Lung (tissue), 12 donors: ENCODE results near the gene AGPAT3. TPM values are rescaled to one million over a fixed set of nuclear protein-coding genes. Genes with fewer than 3 reads are reported as not detected.

Source experiments
- ATAC-seq: fragments of 200-7000 bp; cut with Tn5 transposase; one replicate; pipeline ENCODE4 v1.9.1; 2020; ENCODE audit warnings: moderate number of reproducible peaks; ENCODE audit not compliant: insufficient read depth, low FRiP score
- DNase-seq, 3 donors: peaks; one replicate each; pipeline ENCODE4 v3.0.0-alpha.2; 2013 to 2017
- H3K27ac ChIP-seq, 2 donors: one replicate each; pipeline ENCODE4 v1.5.1; 2013; ENCODE audit warnings: mild to moderate bottlenecking in 2 of 2, moderate library complexity in 2 of 2, control low read depth in 1 of 2, inconsistent platforms in 1 of 2, low read depth in 1 of 2, low read length in 1 of 2
- H3K27me3 ChIP-seq, 3 donors: one replicate each; pipeline ENCODE4 v1.5.1; 2013; ENCODE audit warnings: low read length in 2 of 3; ENCODE audit not compliant: control insufficient read depth in 3 of 3, insufficient read depth in 3 of 3
- H3K36me3 ChIP-seq, 4 donors: one replicate each; pipeline ENCODE4 v1.5.1; 2013; ENCODE audit warnings: low read length in 4 of 4, mild to moderate bottlenecking in 1 of 4, moderate library complexity in 1 of 4; ENCODE audit not compliant: control insufficient read depth in 4 of 4, insufficient read depth in 4 of 4
- H3K4me1 ChIP-seq, 5 donors: one replicate each; pipeline ENCODE4 v1.5.1; 2013; ENCODE audit warnings: low read length in 5 of 5, mild to moderate bottlenecking in 2 of 5, moderate library complexity in 1 of 5; ENCODE audit not compliant: control insufficient read depth in 5 of 5, insufficient read depth in 5 of 5
- H3K4me3 ChIP-seq: one replicate; pipeline ENCODE4 v1.5.1; 2013; ENCODE audit warnings: mild to moderate bottlenecking, control low read depth, moderate library complexity
- H3K9ac ChIP-seq, 2 donors: one replicate each; pipeline ENCODE4 v1.5.1; 2013; ENCODE audit warnings: low read length in 2 of 2, control low read depth in 1 of 2; ENCODE audit not compliant: insufficient read depth in 1 of 2
- H3K9me3 ChIP-seq, 4 donors: one replicate each; pipeline ENCODE4 v1.5.1; 2013; ENCODE audit warnings: low read length in 3 of 4, mild to moderate bottlenecking in 1 of 4, moderate library complexity in 1 of 4; ENCODE audit not compliant: control insufficient read depth in 4 of 4, insufficient read depth in 3 of 4
- CTCF ChIP-seq: IDR thresholded peaks from 2 replicates; pipeline ENCODE4 v1.5.1; 2012; ENCODE audit warnings: mild to moderate bottlenecking; ENCODE audit errors: control extremely low read depth, extremely low read depth
- WGBS, 2 donors: extraction: QIAGEN DNeasy Blood & Tissue Kit; methylation state at CpG; one replicate each; pipeline ENCODE4 v1.1.7; 2013; 5-methylcytosine and 5-hydroxymethylcytosine counted together
- polyA plus RNA-seq, 2 donors: library from polyadenylated mRNA; stranded (reverse); fragments of 200-250 nt; gene quantifications; one replicate each; pipeline ENCODE4 v1.2.1, GENCODE V29; 2013
- total RNA-seq, 2 donors: library from RNA; depleted of rRNA in 1 of 2; stranded (reverse); fragments of >200 nt in 1 of 2; gene quantifications; one replicate each; pipeline ENCODE4 v1.2.1, GENCODE V29; 2014 to 2021
- donor health status: control.
- donor health status: control.
- donor health status: Bipolar disorder and iron deficiency.
- donor health status: healthy.
- donor health status: DM: yes; HTN: yes; CAD: no.

The AGPAT3 gene
- total and polyA plus RNA-seq, 4 donors, result 29.4 to 120 (median 43.9) TPM

DNA sequence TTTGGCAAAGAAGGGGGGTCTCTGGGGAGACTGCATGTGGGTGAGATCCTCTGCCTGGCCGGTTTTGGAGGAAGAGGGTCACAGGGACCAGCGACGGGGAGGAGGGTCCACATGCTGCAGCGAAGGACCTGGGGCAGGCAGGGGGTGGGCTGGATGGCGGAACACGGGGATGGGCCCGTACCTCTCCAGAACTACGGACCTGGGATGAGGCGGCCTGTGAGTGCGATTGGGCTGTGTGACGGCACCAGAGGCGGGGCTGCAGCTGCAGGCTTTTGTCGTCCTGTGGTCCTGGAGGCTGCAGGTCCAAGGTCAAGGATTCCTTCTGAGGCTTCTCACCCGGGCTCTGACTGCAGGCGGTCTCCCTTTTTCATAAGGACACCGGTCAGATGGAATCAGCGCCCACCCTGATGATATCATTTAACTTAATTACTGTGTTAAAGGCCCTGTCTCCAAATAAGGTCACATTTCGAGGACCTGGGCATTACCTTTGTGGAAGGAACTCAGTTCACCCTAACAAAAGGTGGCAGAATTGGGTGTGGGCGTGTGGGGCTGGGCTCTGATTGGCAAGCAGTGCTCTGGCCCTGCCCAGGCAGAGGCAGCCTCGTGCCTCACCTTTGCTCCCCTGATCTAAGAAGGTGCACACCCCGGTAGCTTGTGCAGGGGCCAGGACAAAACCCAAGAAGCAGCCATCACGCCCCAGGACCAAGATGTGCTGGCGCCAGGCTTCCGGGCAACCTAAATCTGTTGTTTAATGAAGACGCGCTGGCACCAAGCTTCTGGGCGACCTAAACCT is 87.1 kb downstream of the AGPAT3 start:
- peaks cover 0 to 5% (median 2%) of the 10 kb centered on the region in 4 donors for H3K36me3 ChIP-seq
- DNase-seq, result no peak

GRCh38 chr21:43953021-43953420 is 88.0 kb downstream of the AGPAT3 start:
- TF ChIP-seq CTCF, result no peak
- H3K27me3 ChIP-seq, result no peaks in the 10 kb centered on the region

More for the DNA sequence above, 87.1 kb downstream of the AGPAT3 start:
- Histone ChIP-seq H3K4me3 (no peak overlapping the region), H3K27me3 (no peaks in the 10 kb centered on the region), H3K4me1 (peaks cover 0 to 10% (median 6%) of the 10 kb centered on the region in 5 donors), H3K9me3 (peaks cover 0 to 8% (median 3%) of the 10 kb centered on the region in 4 donors), H3K27ac (no peak overlapping the region), H3K9ac (no peak overlapping the region)
- TF ChIP-seq CTCF, result no peak
- 92 to 94% methylated on average over 27 of the region's 27 CpGs for WGBS, 2 donors
- no peak for ATAC-seq

GRCh38 chr21:43954042-43954441 is 89.0 kb downstream of the AGPAT3 start:
- H3K4me1 ChIP-seq, result peaks cover 0 to 13% (median 6%) of the 10 kb centered on the region in 5 donors
- H3K9me3 ChIP-seq, result peaks cover 0 to 5% (median 0%) of the 10 kb centered on the region in 4 donors
- ATAC-seq, result no peak
- peaks cover 0 to 5% (median under 1%) of the 10 kb centered on the region in 4 donors for H3K36me3 ChIP-seq
- no peak overlapping the region for H3K9ac ChIP-seq
- H3K4me3 ChIP-seq, result no peak overlapping the region
- H3K27me3 ChIP-seq, result no peaks in the 10 kb centered on the region
- DNase-seq, result no peak
- H3K27ac ChIP-seq, result peak overlapping the region in 1 of 2 donors; percentile 21
- no peak for TF ChIP-seq CTCF
- WGBS, 2 donors, result 93% methylated on average over 11 of the region's 11 CpGs

More at GRCh38 chr21:43953021-43953420, 88.0 kb downstream of the AGPAT3 start:
- no peak overlapping the region for H3K4me3 ChIP-seq
- DNase-seq (no peak), ATAC-seq (no peak)
- H3K4me1 ChIP-seq, result peaks cover 0 to 13% (median 6%) of the 10 kb centered on the region in 5 donors
- peaks cover 0 to 7% (median 3%) of the 10 kb centered on the region in 4 donors for H3K9me3 ChIP-seq
- no peak overlapping the region for H3K27ac ChIP-seq
- 88 to 91% methylated on average over 17 of the region's 17 CpGs for WGBS, 2 donors
- peak overlapping the region in 1 of 2 donors; percentile 16 for H3K9ac ChIP-seq
- H3K36me3 ChIP-seq, result peaks cover 0 to 5% (median 2%) of the 10 kb centered on the region in 4 donors
